Heart left ventricle (tissue), 16 donors: Measurements from ENCODE around the gene C5orf15. TPM values are rescaled to one million over a fixed set of nuclear protein-coding genes. Genes with fewer than 3 reads are reported as not detected.

Source experiments
- ATAC-seq, 4 donors: fragments of 200-7000 bp; cut with Tn5 transposase; one replicate each; pipeline ENCODE4 v1.9.1; 2020 to 2022; ENCODE audit warnings: moderate library complexity in 4 of 4, mild to moderate bottlenecking in 3 of 4, moderate number of reproducible peaks in 1 of 4
- DNase-seq, 5 donors: peaks; one replicate each; pipeline ENCODE4 v3.0.0-alpha.2; 2020
- H3K27ac ChIP-seq, 12 donors: fragments of 200-600 bp; sonication (generic) in 4 of 12; one replicate each; pipeline versions ENCODE4 v1.5.0 to v1.8.0; 2016 to 2022; ENCODE audit warnings: mild to moderate bottlenecking in 2 of 12
- H3K27me3 ChIP-seq, 9 donors: fragments of 200-600 bp; sonication (generic) in 2 of 9; one replicate each; pipeline versions ENCODE4 v1.5.1 to v1.8.0; 2016 to 2022; ENCODE audit warnings: mild to moderate bottlenecking in 3 of 9
- H3K36me3 ChIP-seq, 9 donors: fragments of 200-600 bp; sonication (generic) in 2 of 9; one replicate each; pipeline versions ENCODE4 v1.5.0 to v1.8.0; 2018 to 2022; ENCODE audit warnings: mild to moderate bottlenecking in 2 of 9
- H3K4me1 ChIP-seq, 12 donors: fragments of 200-600 bp; sonication (generic) in 4 of 12; one replicate each; pipeline versions ENCODE4 v1.5.0 to v1.8.0; 2016 to 2022; ENCODE audit warnings: mild to moderate bottlenecking in 3 of 12
- H3K4me3 ChIP-seq, 12 donors: fragments of 200-600 bp; sonication (generic) in 4 of 12; one replicate each; pipeline versions ENCODE4 v1.5.0 to v1.8.0; 2017 to 2022; ENCODE audit warnings: mild to moderate bottlenecking in 9 of 12, moderate library complexity in 4 of 12
- H3K9me3 ChIP-seq, 12 donors: fragments of 200-600 bp; sonication (generic) in 4 of 12; one replicate each; pipeline versions ENCODE4 v1.5.0 to v1.8.0; 2016 to 2022; ENCODE audit warnings: mild to moderate bottlenecking in 1 of 12
- CTCF ChIP-seq, 12 donors: fragments of 200-600 bp; sonication (generic) in 4 of 12; IDR thresholded peaks; one replicate each; pipeline versions ENCODE4 v1.5.0 to v1.8.0; 2018 to 2022; ENCODE audit warnings: antibody characterized with exemption in 12 of 12, mild to moderate bottlenecking in 5 of 12
- POLR2A ChIP-seq, 2 donors: fragments of 450-650 bp; IDR thresholded peaks; one replicate each; pipeline ENCODE4 v1.6.1; 2017; ENCODE audit warnings: antibody characterized with exemption in 2 of 2, mild to moderate bottlenecking in 2 of 2, moderate library complexity in 2 of 2
- WGBS, 4 donors: extraction: QIAGEN DNeasy Blood & Tissue Kit in 2 of 4; methylation state at CpG; one replicate each; pipeline versions ENCODE4 v1.1.5 to v1.1.7; 2013 to 2018; 5-methylcytosine and 5-hydroxymethylcytosine counted together
- intact Hi-C, 10 donors: fragments of 100-400 bp; cut with DNase I; formaldehyde crosslinking; loops; one replicate each; pipeline versions ENCODE4 v1.11.1 to v1.14.2; 2022
- long read RNA-seq, 3 donors: library from polyadenylated mRNA; unstranded; transcript quantifications; one replicate each; pipeline ENCODE4 v2.0.0, GENCODE V29; 2020 to 2021
- polyA plus RNA-seq, 2 donors: library from polyadenylated mRNA; stranded (reverse); fragments of 200-250 nt; gene quantifications; one replicate each; pipeline ENCODE4 v1.2.3, GENCODE V29; 2013
- total RNA-seq, 9 donors: library from RNA; depleted of rRNA in 2 of 9; stranded (reverse); fragments of >200 nt in 2 of 9; fragmentation: NEBNext Ultra II Directional in 3 of 9; extraction: Animal tissue kit (Norgen Biotek cat#: 25700) in 3 of 9; gene quantifications; one replicate each; pipeline versions ENCODE4 v1.1.0 to v1.2.4, GENCODE V29; 2016 to 2023
- donor health status: ischemic (EF 13 %, LVEDD 7.1; RV severe dilation, severe dysfunction).
- donor health status: healthy with polysubstance abuse.
- donor health status: DM: no; HTN: yes; CAD: no.
- donor health status: DM: no; HTN: no; CAD: no.
- donor health status: ischemic (EF 25% LVEDD 6.9; RV normal size, moderate dysfunction).
- donor health status: ischemic (EF 25% LVEDD 5.7; RV mildly dilated, moderate dysfunction).
- donor health status: healthy.
- donor health status: DM: yes; HTN: yes; CAD: no.
- donor health status: ischemic (EF 35%, LVEDD 5.7; RV mildly dilated, moderate dysfunction).
- donor health status: nonischemic (EF 11% LVEDD 7.7; RV severe dilation, severe dysfunction).
- donor health status: DM: yes; HTN: yes; CAD: no.
- donor health status: PGD.
- donor health status: ischemic (EF 29% LVEDD 5.4; RV normal size, mild dysfunction).
- donor health status: nonischemic (EF 23%, LVEDD 6.1; RV moderate dilation, normal function).

Gene C5orf15
- total RNA-seq: 10 to 100 TPM; 30.9 to 68.6 (median 37.1) TPM
- polyA plus RNA-seq: 10 to 100 TPM; 15.8 to 35.8 TPM
- long read RNA-seq, donor 1, transcript C5orf15-201 (3 exons, 2,358 nt): major isoform, 94 of 101 reads
- long read RNA-seq, donor 1, partial matches to known transcripts: 3 of 101 reads
- long read RNA-seq, donor 1, other reads (novel, unspliced or antisense): 4 of 101 reads
- long read RNA-seq, donor 2, transcript C5orf15-201 (3 exons, 2,358 nt): major isoform, 295 of 311 reads
- long read RNA-seq, donor 2, partial matches to known transcripts: 12 of 311 reads
- long read RNA-seq, donor 2, other reads (novel, unspliced or antisense): 4 of 311 reads
- long read RNA-seq, donor 3, transcript C5orf15-201 (3 exons, 2,358 nt): major isoform, 74 of 84 reads
- long read RNA-seq, donor 3, partial matches to known transcripts: 8 of 84 reads
- long read RNA-seq, donor 3, other reads (novel, unspliced or antisense): 2 of 84 reads

GRCh38 chr5:133968204-133968980, at the start of gene C5orf15:
TSS of gene C5orf15 (minus strand) at chr5:133968625. CDS start at chr5:133968584, 41 bp downstream.
- ATAC-seq: peak; percentile 98 to 99 (median 98)
- peak; percentile 73 to 93 for TF ChIP-seq POLR2A (IDR thresholded peaks at IDR 0.05)
- peak in 8 of 12 donors; percentile 10 to 37 (median 24) for TF ChIP-seq CTCF (IDR thresholded peaks at IDR 0.05)
- intact Hi-C loops: loop anchor here in 1 of 10 donors (5.0 kb wide), 1 partner anchor 34 kb away; the partner anchor contains the start of gene VDAC1
- Histone ChIP-seq H3K27ac (peak within 1 kb of the TSS; percentile 88 to 98 (median 94)), H3K9me3 (peaks cover 0 to 5% (median 0%) of the 10 kb centered on the region in 12 donors), H3K36me3 (peaks cover 0 to 38% (median 24%) of the 10 kb centered on the region in 9 donors), H3K4me3 (peak within 1 kb of the TSS; percentile 70 to 96 (median 84)), H3K4me1 (peaks cover 0 to 37% (median 28%) of the 10 kb centered on the region in 12 donors), H3K27me3 (no peaks in the 10 kb centered on the region)
- peak; percentile 95 to 98 (median 97) for DNase-seq
- 0 to 1% (median 0%) methylated on average over 25 to 48 of the region's 48 CpGs for WGBS, 4 donors

- no peak for ATAC-seq
- no peaks in the 10 kb centered on the region for H3K9me3 ChIP-seq
- intact Hi-C loops: no loop called here
Measured at GRCh38 chr5:134008266-134008749, 39.9 kb upstream of the C5orf15 start.

GRCh38 chr5:134007581-134008265, 39.3 kb upstream of the C5orf15 start:
- peaks cover 0 to under 1% (median 0%) of the 10 kb centered on the region in 9 donors for H3K36me3 ChIP-seq
- no peaks in the 10 kb centered on the region for H3K9me3 ChIP-seq
- peaks cover 0 to 6% (median 0%) of the 10 kb centered on the region in 9 donors for H3K27me3 ChIP-seq
- no peak overlapping the region for H3K4me3 ChIP-seq
- DNase-seq (no peak), ATAC-seq (no peak)
- 73 to 85% (median 81%) methylated on average over 14 of the region's 14 CpGs for WGBS, 4 donors
- H3K27ac ChIP-seq: no peak overlapping the region
- H3K4me1 ChIP-seq: peaks cover 6 to 24% (median 21%) of the 10 kb centered on the region in 12 donors
- no peak for TF ChIP-seq POLR2A (IDR thresholded peaks at IDR 0.05)
- no peak for TF ChIP-seq CTCF (IDR thresholded peaks at IDR 0.05)
- intact Hi-C loops: no loop called here

More at GRCh38 chr5:134008266-134008749, 39.9 kb upstream of the C5orf15 start:
- no peaks in the 10 kb centered on the region for H3K36me3 ChIP-seq
- WGBS, 4 donors: 57 to 68% (median 62%) methylated on average over 2 of the region's 2 CpGs
- peaks cover 0 to 9% (median 0%) of the 10 kb centered on the region in 9 donors for H3K27me3 ChIP-seq
- no peak overlapping the region for H3K4me3 ChIP-seq
- peaks cover 4 to 18% (median 15%) of the 10 kb centered on the region in 12 donors for H3K4me1 ChIP-seq
- H3K27ac ChIP-seq: no peak overlapping the region
- TF ChIP-seq POLR2A (IDR thresholded peaks at IDR 0.05): no peak
- no peak for TF ChIP-seq CTCF (IDR thresholded peaks at IDR 0.05)
- no peak for DNase-seq
